Measurements from ENCODE around the gene STIM1. TPM values are rescaled to one million over a fixed set of nuclear protein-coding genes. Genes with fewer than 3 reads are reported as not detected.

STIM1 gene
- total RNA-seq, 1 experiment from 2014 or later: 93.6 TPM

DNA sequence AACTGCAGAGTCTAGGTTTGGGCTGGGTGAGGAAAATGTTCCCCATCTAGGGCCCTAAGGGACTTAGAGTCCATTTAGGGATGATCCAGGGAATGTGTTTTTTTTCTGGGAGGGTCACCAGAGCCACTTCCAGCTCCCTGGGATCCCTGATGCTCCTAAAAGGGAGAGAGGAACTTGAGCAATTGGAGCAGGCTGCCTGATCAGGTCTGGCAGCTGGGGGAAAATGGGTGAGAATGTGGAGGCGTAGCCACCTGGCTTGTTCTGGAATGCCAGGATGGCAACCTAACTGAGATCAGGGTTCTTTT is 45.9 kb upstream of the STIM1 start:
- DNase-seq (ENCODE audit: low read depth, low spot score) (no peak), ATAC-seq (no peak)
- BruUV-seq (replicated peaks): no TSS peak
- Histone ChIP-seq H3K4me3 (ENCODE audit: low read depth in 2 of 2, low read length in 2 of 2) (no peak overlapping the region), H3K27me3 (ENCODE audit: control insufficient read depth, insufficient read depth, low read length) (no peaks in the 10 kb centered on the region), H3K9me3 (ENCODE audit: control insufficient read depth, insufficient read depth, low read depth, low read length) (no peaks in the 10 kb centered on the region), H3K27ac (ENCODE audit: low read length) (no peak overlapping the region), H3K4me1 (ENCODE audit: control insufficient read depth, insufficient read depth, low read length) (peaks cover 9% of the 10 kb centered on the region), H3K36me3 (ENCODE audit: control insufficient read depth, insufficient read depth, low read length) (no peaks in the 10 kb centered on the region)
- in situ Hi-C loops (cut with HindIII; ENCODE audit: low pct_unique_long_range_greater_than_20kb, low sequenced_read_pairs): no loop called here
- CTCF ChIA-PET: interaction anchor here (0.6 to 1.4 kb wide), 7 partner anchors 10 to 263 kb away, joined by 3 to 5 read pairs (median 4); partner anchors contain the start of genes RHOG and STIM1
- no peak for TF ChIP-seq TCF7L2 (IDR thresholded peaks at IDR 0.05; ENCODE audit: low read depth, low read length)
- TF ChIP-seq POLR2AphosphoS5 (IDR thresholded peaks at IDR 0.05; ENCODE audit: low read depth, low read length): no peak
- intact Hi-C loops (cut with micrococcal nuclease; ENCODE audit: unreplicated experiment): no loop called here
- POLR2A ChIA-PET: no interaction called here

DNA sequence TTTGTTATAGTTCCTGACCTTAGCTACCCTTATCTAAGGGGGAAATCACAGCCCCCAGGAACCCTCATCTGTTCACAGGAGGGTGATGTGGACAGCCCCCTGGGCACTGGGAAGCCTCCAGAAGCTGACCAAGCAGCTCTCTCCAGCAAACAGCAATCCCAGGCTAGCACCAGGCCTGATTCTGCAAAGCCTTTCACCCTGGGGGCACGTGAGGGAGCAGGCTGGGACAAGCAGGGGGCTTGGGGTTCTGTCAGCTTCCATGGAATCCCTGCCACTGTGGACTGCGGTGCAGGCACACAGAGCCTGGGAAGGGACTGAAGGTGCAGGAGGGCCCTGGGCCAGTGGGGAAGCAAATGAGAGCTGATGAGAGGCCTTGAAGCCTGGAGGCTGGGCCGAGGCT is 45.0 kb upstream of the STIM1 start:
- no peaks in the 10 kb centered on the region for H3K36me3 ChIP-seq (ENCODE audit: control insufficient read depth, insufficient read depth, low read length)
- H3K27me3 ChIP-seq (ENCODE audit: control insufficient read depth, insufficient read depth, low read length): no peaks in the 10 kb centered on the region
- TF ChIP-seq, protein P1, sequence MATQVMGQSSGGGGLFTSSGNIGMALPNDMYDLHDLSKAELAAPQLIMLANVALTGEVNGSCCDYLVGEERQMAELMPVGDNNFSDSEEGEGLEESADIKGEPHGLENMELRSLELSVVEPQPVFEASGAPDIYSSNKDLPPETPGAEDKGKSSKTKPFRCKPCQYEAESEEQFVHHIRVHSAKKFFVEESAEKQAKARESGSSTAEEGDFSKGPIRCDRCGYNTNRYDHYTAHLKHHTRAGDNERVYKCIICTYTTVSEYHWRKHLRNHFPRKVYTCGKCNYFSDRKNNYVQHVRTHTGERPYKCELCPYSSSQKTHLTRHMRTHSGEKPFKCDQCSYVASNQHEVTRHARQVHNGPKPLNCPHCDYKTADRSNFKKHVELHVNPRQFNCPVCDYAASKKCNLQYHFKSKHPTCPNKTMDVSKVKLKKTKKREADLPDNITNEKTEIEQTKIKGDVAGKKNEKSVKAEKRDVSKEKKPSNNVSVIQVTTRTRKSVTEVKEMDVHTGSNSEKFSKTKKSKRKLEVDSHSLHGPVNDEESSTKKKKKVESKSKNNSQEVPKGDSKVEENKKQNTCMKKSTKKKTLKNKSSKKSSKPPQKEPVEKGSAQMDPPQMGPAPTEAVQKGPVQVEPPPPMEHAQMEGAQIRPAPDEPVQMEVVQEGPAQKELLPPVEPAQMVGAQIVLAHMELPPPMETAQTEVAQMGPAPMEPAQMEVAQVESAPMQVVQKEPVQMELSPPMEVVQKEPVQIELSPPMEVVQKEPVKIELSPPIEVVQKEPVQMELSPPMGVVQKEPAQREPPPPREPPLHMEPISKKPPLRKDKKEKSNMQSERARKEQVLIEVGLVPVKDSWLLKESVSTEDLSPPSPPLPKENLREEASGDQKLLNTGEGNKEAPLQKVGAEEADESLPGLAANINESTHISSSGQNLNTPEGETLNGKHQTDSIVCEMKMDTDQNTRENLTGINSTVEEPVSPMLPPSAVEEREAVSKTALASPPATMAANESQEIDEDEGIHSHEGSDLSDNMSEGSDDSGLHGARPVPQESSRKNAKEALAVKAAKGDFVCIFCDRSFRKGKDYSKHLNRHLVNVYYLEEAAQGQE (IDR thresholded peaks at IDR 0.05; ENCODE audit: insufficient read depth in 1 of 2, low read depth in 2 of 2, low read length in 1 of 2): no peak
- TF ChIP-seq TCF7L2 (IDR thresholded peaks at IDR 0.05; ENCODE audit: low read depth, low read length) (no peak), SIN3A (IDR thresholded peaks at IDR 0.05; ENCODE audit: borderline replicate concordance, insufficient read depth, low read depth, low read length) (no peak), POLR2AphosphoS5 (IDR thresholded peaks at IDR 0.05; ENCODE audit: low read depth, low read length) (no peak)
- TF ChIP-seq, protein P2, sequence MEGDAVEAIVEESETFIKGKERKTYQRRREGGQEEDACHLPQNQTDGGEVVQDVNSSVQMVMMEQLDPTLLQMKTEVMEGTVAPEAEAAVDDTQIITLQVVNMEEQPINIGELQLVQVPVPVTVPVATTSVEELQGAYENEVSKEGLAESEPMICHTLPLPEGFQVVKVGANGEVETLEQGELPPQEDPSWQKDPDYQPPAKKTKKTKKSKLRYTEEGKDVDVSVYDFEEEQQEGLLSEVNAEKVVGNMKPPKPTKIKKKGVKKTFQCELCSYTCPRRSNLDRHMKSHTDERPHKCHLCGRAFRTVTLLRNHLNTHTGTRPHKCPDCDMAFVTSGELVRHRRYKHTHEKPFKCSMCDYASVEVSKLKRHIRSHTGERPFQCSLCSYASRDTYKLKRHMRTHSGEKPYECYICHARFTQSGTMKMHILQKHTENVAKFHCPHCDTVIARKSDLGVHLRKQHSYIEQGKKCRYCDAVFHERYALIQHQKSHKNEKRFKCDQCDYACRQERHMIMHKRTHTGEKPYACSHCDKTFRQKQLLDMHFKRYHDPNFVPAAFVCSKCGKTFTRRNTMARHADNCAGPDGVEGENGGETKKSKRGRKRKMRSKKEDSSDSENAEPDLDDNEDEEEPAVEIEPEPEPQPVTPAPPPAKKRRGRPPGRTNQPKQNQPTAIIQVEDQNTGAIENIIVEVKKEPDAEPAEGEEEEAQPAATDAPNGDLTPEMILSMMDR (IDR thresholded peaks at IDR 0.05): no peak
- peaks cover 9% of the 10 kb centered on the region for H3K4me1 ChIP-seq (ENCODE audit: control insufficient read depth, insufficient read depth, low read length)
- DNase-seq (ENCODE audit: low read depth, low spot score): no peak
- POLR2A ChIA-PET: no interaction called here
- H3K4me3 ChIP-seq (ENCODE audit: low read depth in 2 of 2, low read length in 2 of 2): no peak overlapping the region
- H3K9me3 ChIP-seq (ENCODE audit: control insufficient read depth, insufficient read depth, low read depth, low read length): no peaks in the 10 kb centered on the region
- intact Hi-C loops (cut with micrococcal nuclease; ENCODE audit: unreplicated experiment) (no loop called here), in situ Hi-C loops (cut with HindIII; ENCODE audit: low pct_unique_long_range_greater_than_20kb, low sequenced_read_pairs) (no loop called here)
- ATAC-seq: no peak
- CTCF ChIA-PET: interaction anchor here (1.0 to 1.1 kb wide), 2 partner anchors 26 to 262 kb away, joined by 4 read pairs; no protein-coding TSS in a partner anchor
- BruUV-seq (replicated peaks): no TSS peak
- H3K27ac ChIP-seq (ENCODE audit: low read length): no peak overlapping the region

DNA sequence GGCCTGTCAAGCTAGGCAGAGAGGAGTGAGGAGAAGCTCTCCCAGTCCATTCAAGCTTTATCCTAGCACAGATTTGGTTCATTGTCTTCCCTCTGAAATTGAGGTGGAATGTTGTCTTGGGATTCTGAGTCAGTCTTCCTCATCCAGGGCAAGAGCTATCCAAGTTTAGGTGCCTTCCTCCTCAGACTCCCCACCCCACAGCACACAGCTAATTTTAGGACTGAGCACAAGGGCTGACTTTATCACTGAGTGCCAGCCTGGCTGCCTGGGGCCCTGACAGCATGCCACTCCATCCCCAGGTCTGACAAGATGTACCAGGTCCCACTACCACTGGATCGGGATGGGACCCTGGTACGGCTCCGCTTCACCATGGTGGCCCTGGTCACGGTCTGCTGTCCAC is 44.5 kb upstream of the STIM1 start:
- intact Hi-C loops (cut with micrococcal nuclease; ENCODE audit: unreplicated experiment): no loop called here
- H3K27me3 ChIP-seq (ENCODE audit: control insufficient read depth, insufficient read depth, low read length): no peaks in the 10 kb centered on the region
- BruUV-seq (replicated peaks): no TSS peak
- H3K36me3 ChIP-seq (ENCODE audit: control insufficient read depth, insufficient read depth, low read length): no peaks in the 10 kb centered on the region
- ChIA-PET CTCF (interaction anchor here (1.0 kb wide), 1 partner anchor 262 kb away, joined by 4 read pairs; no protein-coding TSS in a partner anchor), POLR2A (no interaction called here)
- no peak overlapping the region for H3K27ac ChIP-seq (ENCODE audit: low read length)
- ATAC-seq: no peak
- H3K4me1 ChIP-seq (ENCODE audit: control insufficient read depth, insufficient read depth, low read length): peaks cover 9% of the 10 kb centered on the region
- H3K9me3 ChIP-seq (ENCODE audit: control insufficient read depth, insufficient read depth, low read depth, low read length): no peaks in the 10 kb centered on the region
- no peak for DNase-seq (ENCODE audit: low read depth, low spot score)
- no peak overlapping the region for H3K4me3 ChIP-seq (ENCODE audit: low read depth in 2 of 2, low read length in 2 of 2)
- no peak for TF ChIP-seq POLR2AphosphoS5 (IDR thresholded peaks at IDR 0.05; ENCODE audit: low read depth, low read length)
- TF ChIP-seq, protein P2 (IDR thresholded peaks at IDR 0.05): no peak
- TF ChIP-seq TCF7L2 (IDR thresholded peaks at IDR 0.05; ENCODE audit: low read depth, low read length): no peak
- TF ChIP-seq SIN3A (IDR thresholded peaks at IDR 0.05; ENCODE audit: borderline replicate concordance, insufficient read depth, low read depth, low read length): no peak
- TF ChIP-seq, protein P1 (IDR thresholded peaks at IDR 0.05; ENCODE audit: insufficient read depth in 1 of 2, low read depth in 2 of 2, low read length in 1 of 2): no peak
- in situ Hi-C loops (cut with HindIII; ENCODE audit: low pct_unique_long_range_greater_than_20kb, low sequenced_read_pairs): no loop called here

Measured in Panc1 (cell line).